ENCODE results near the gene CADM3. TPM values are rescaled to one million over a fixed set of nuclear protein-coding genes. Genes with fewer than 3 reads are reported as not detected.

The CADM3 gene
- total and polyA plus RNA-seq, 2 experiments from 2014 or later, result 2.0 to 4.4 TPM

DNA sequence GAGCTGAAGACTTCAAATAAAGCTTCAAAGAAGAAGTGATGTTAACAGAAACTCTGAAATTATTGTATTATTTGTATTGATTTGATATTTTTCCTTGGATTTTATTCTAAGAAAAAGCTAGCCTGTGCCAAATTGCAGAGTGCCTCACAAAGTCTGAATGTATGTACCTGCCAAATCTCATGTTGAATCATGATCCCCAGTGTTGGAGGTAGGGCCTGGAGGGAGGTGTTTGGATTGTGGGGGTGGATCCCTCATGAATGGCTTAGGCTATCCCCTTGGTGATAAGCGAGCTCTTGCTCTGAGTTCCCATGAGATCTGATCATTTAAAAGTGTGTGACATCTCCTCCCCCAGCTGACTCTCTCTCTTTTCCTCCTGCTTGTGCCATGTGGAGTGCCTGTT lies 76.9 kb downstream of the CADM3 start:
- no peaks in the 10 kb centered on the region for H3K4me1 ChIP-seq (ENCODE audit: insufficient read depth)
- H3K79me2 ChIP-seq (replicated peaks; ENCODE audit: insufficient read depth), result no peaks in the 10 kb centered on the region
- H3K4me1 Mint-ChIP-seq, result no peaks in the 10 kb centered on the region
- H3K27me3 Mint-ChIP-seq (ENCODE audit: insufficient read depth, low read depth, poor library complexity), result peaks cover 2% of the 10 kb centered on the region
- peaks cover 12% of the 10 kb centered on the region for H3K9me3 Mint-ChIP-seq
- no peak for DNase-seq (ENCODE audit: low spot score)
- ATAC-seq, result no peak
- peaks cover 3% of the 10 kb centered on the region; the same call in 2 of the 3 replicates for H3K36me3 Mint-ChIP-seq (ENCODE audit: low read depth)
- H3K9me2 ChIP-seq (ENCODE audit: insufficient read depth), result peaks cover 15% of the 10 kb centered on the region
- no peak overlapping the region for H3K4me3 Mint-ChIP-seq
- H2AFZ ChIP-seq, result no peak overlapping the region
- H3K4me2 ChIP-seq, result no peak overlapping the region
- H3K36me3 ChIP-seq (ENCODE audit: insufficient read depth), result no peaks in the 10 kb centered on the region
- H3F3A ChIP-seq (replicated peaks; ENCODE audit: low read depth), result no peaks in the 10 kb centered on the region
- H3K27me3 ChIP-seq (ENCODE audit: insufficient read depth), result no peaks in the 10 kb centered on the region
- no peak overlapping the region for H3K27ac ChIP-seq (ENCODE audit: low read depth)
- H3K27ac Mint-ChIP-seq, result no peak overlapping the region
- H3K4me3 ChIP-seq, result no peak overlapping the region
- H4K20me1 ChIP-seq (replicated peaks; ENCODE audit: insufficient read depth), result no peaks in the 10 kb centered on the region
- TF ChIP-seq, protein P1, sequence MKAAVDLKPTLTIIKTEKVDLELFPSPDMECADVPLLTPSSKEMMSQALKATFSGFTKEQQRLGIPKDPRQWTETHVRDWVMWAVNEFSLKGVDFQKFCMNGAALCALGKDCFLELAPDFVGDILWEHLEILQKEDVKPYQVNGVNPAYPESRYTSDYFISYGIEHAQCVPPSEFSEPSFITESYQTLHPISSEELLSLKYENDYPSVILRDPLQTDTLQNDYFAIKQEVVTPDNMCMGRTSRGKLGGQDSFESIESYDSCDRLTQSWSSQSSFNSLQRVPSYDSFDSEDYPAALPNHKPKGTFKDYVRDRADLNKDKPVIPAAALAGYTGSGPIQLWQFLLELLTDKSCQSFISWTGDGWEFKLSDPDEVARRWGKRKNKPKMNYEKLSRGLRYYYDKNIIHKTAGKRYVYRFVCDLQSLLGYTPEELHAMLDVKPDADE (IDR thresholded peaks at IDR 0.05), result no peak
- TF ChIP-seq CREB1 (CRISPR knock-in tag; IDR thresholded peaks at IDR 0.05; ENCODE audit: low read depth) (no peak), POLR2AphosphoS5 (IDR thresholded peaks at IDR 0.05; ENCODE audit: low read depth) (no peak), EZH2 (IDR thresholded peaks at IDR 0.05; ENCODE audit: low read depth, unreplicated experiment) (no peak), ZNF331 (CRISPR knock-in tag; IDR thresholded peaks at IDR 0.05; ENCODE audit: low read depth) (no peak)
- TF ChIP-seq, protein P2, sequence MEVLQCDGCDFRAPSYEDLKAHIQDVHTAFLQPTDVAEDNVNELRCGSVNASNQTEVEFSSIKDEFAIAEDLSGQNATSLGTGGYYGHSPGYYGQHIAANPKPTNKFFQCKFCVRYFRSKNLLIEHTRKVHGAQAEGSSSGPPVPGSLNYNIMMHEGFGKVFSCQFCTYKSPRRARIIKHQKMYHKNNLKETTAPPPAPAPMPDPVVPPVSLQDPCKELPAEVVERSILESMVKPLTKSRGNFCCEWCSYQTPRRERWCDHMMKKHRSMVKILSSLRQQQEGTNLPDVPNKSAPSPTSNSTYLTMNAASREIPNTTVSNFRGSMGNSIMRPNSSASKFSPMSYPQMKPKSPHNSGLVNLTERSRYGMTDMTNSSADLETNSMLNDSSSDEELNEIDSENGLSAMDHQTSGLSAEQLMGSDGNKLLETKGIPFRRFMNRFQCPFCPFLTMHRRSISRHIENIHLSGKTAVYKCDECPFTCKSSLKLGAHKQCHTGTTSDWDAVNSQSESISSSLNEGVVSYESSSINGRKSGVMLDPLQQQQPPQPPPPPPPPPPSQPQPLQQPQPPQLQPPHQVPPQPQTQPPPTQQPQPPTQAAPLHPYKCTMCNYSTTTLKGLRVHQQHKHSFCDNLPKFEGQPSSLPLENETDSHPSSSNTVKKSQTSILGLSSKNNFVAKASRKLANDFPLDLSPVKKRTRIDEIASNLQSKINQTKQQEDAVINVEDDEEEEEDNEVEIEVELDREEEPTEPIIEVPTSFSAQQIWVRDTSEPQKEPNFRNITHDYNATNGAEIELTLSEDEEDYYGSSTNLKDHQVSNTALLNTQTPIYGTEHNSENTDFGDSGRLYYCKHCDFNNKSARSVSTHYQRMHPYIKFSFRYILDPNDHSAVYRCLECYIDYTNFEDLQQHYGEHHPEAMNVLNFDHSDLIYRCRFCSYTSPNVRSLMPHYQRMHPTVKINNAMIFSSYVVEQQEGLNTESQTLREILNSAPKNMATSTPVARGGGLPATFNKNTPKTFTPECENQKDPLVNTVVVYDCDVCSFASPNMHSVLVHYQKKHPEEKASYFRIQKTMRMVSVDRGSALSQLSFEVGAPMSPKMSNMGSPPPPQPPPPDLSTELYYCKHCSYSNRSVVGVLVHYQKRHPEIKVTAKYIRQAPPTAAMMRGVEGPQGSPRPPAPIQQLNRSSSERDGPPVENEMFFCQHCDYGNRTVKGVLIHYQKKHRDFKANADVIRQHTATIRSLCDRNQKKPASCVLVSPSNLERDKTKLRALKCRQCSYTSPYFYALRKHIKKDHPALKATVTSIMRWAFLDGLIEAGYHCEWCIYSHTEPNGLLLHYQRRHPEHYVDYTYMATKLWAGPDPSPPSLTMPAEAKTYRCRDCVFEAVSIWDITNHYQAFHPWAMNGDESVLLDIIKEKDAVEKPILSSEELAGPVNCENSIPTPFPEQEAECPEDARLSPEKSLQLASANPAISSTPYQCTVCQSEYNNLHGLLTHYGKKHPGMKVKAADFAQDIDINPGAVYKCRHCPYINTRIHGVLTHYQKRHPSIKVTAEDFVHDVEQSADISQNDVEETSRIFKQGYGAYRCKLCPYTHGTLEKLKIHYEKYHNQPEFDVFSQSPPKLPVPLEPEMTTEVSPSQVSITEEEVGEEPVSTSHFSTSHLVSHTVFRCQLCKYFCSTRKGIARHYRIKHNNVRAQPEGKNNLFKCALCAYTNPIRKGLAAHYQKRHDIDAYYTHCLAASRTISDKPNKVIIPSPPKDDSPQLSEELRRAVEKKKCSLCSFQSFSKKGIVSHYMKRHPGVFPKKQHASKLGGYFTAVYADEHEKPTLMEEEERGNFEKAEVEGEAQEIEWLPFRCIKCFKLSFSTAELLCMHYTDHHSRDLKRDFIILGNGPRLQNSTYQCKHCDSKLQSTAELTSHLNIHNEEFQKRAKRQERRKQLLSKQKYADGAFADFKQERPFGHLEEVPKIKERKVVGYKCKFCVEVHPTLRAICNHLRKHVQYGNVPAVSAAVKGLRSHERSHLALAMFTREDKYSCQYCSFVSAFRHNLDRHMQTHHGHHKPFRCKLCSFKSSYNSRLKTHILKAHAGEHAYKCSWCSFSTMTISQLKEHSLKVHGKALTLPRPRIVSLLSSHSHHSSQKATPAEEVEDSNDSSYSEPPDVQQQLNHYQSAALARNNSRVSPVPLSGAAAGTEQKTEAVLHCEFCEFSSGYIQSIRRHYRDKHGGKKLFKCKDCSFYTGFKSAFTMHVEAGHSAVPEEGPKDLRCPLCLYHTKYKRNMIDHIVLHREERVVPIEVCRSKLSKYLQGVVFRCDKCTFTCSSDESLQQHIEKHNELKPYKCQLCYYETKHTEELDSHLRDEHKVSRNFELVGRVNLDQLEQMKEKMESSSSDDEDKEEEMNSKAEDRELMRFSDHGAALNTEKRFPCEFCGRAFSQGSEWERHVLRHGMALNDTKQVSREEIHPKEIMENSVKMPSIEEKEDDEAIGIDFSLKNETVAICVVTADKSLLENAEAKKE (CRISPR knock-in tag; IDR thresholded peaks at IDR 0.05), result no peak
